Activated naive CD4-positive, alpha-beta T cell treated with anti-CD3 and anti-CD28 coated beads, Interleukin-2, amount 10 ng/mL, durations not matched to agents 7 days and 5 days (primary cell): ENCODE measurements around the gene SMIM45.
"Not testable (repeated sequence)": the region's sequence is repeated elsewhere in the genome, so short reads cannot be mapped to it uniquely, and the experiment has no call there.

Experiments
- CTCF ChIA-PET: fragments of 350-600 bp; sonication (Branson Sonifier 250); formaldehyde crosslinking; loops from one replicate; lab custom pipeline; 2021; ENCODE audit warnings: antibody characterized with exemption; lab: Charles Lee
- DNase-seq: peaks from one replicate; pipeline ENCODE4 v3.0.0-alpha.2; 2020
- H3K27ac Mint-ChIP-seq: one replicate; pipeline ENCODE4 v1.8.0; 2021; ENCODE audit warnings: mild to moderate bottlenecking, moderate library complexity, mixed read lengths
- H3K27me3 Mint-ChIP-seq: one replicate; pipeline ENCODE4 v1.8.0; 2021; ENCODE audit warnings: mild to moderate bottlenecking, mixed read lengths
- H3K36me3 Mint-ChIP-seq: one replicate; pipeline ENCODE4 v1.8.0; 2021; ENCODE audit warnings: mixed read lengths
- H3K4me1 Mint-ChIP-seq: one replicate; pipeline ENCODE4 v1.8.0; 2021; ENCODE audit warnings: mixed read lengths
- H3K4me3 Mint-ChIP-seq: one replicate; pipeline ENCODE4 v1.8.0; 2021; ENCODE audit warnings: mild to moderate bottlenecking, moderate library complexity, mixed read lengths
- H3K9me3 Mint-ChIP-seq: one replicate; pipeline ENCODE4 v1.8.0; 2021; ENCODE audit warnings: mixed read lengths

Gene SMIM45

GRCh38 chr22:41935015-41935351, 17.0 kb upstream of the SMIM45 start:
- no peaks in the 10 kb centered on the region for H3K27me3 Mint-ChIP-seq
- peaks cover 13% of the 10 kb centered on the region for H3K36me3 Mint-ChIP-seq
- H3K27ac Mint-ChIP-seq, result no peak overlapping the region
- CTCF ChIA-PET, result no interaction called here
- no peaks in the 10 kb centered on the region for H3K9me3 Mint-ChIP-seq
- H3K4me1 Mint-ChIP-seq, result peaks cover 15% of the 10 kb centered on the region
- no peak for DNase-seq
- H3K4me3 Mint-ChIP-seq, result no peak overlapping the region

GRCh38 chr22:41935509-41935908, 16.4 kb upstream of the SMIM45 start:
- Mint-ChIP-seq H3K27ac (no peak overlapping the region), H3K4me3 (no peak overlapping the region), H3K27me3 (no peaks in the 10 kb centered on the region), H3K36me3 (peaks cover 17% of the 10 kb centered on the region), H3K4me1 (peaks cover 21% of the 10 kb centered on the region), H3K9me3 (no peaks in the 10 kb centered on the region)
- no peak for DNase-seq
- CTCF ChIA-PET, result interaction anchor here (1.0 kb wide), 1 partner anchor 9 kb away, joined by 3 read pairs; the partner anchor contains the start of gene TNFRSF13C

- Mint-ChIP-seq H3K4me1 (peaks cover 34% of the 10 kb centered on the region), H3K27me3 (no peaks in the 10 kb centered on the region), H3K36me3 (peaks cover 29% of the 10 kb centered on the region), H3K9me3 (no peaks in the 10 kb centered on the region), H3K27ac (peak overlapping the region; percentile 24), H3K4me3 (no peak overlapping the region)
- CTCF ChIA-PET, result interaction anchor here (1.5 kb wide), 1 partner anchor 11 kb away, joined by 5 read pairs; the partner anchor contains the start of gene TNFRSF13C
- no peak for DNase-seq
Measured at GRCh38 chr22:41936894-41937169, 15.1 kb upstream of the SMIM45 start.

- CTCF ChIA-PET, result interaction anchor here (0.9 to 3.1 kb wide), 22 partner anchors 12 to 503 kb away, joined by 3 to 45 read pairs (median 4); partner anchors contain the start of genes CCDC134, MEI1, SMDT1 and SREBF2
- Mint-ChIP-seq H3K9me3 (no peaks in the 10 kb centered on the region), H3K4me3 (peak overlapping the region; percentile 69), H3K27me3 (no peaks in the 10 kb centered on the region), H3K4me1 (peaks cover 60% of the 10 kb centered on the region), H3K27ac (peak overlapping the region; percentile 100), H3K36me3 (peaks cover 51% of the 10 kb centered on the region)
- peak; percentile 98 for DNase-seq
Measured at GRCh38 chr22:41939981-41940831, 11.7 kb upstream of the SMIM45 start.

- H3K4me1 Mint-ChIP-seq, result peaks cover 67% of the 10 kb centered on the region
- peak overlapping the region; percentile 49 for H3K4me3 Mint-ChIP-seq
Measured at GRCh38 chr22:41940832-41941765, 10.9 kb upstream of the SMIM45 start.

GRCh38 chr22:41943661-41944209, 8.2 kb upstream of the SMIM45 start:
- peak overlapping the region; percentile 61 for H3K4me3 Mint-ChIP-seq
- no peaks in the 10 kb centered on the region for H3K9me3 Mint-ChIP-seq
- H3K36me3 Mint-ChIP-seq, result peaks cover 49% of the 10 kb centered on the region
- H3K27me3 Mint-ChIP-seq, result no peaks in the 10 kb centered on the region
- peak overlapping the region; percentile 73 for H3K27ac Mint-ChIP-seq
- no peak for DNase-seq
- CTCF ChIA-PET, result interaction anchor here (1.2 to 4.5 kb wide), 4 partner anchors 12 to 247 kb away, joined by 3 to 20 read pairs (median 5); partner anchors contain the start of gene MEI1
- H3K4me1 Mint-ChIP-seq, result peaks cover 81% of the 10 kb centered on the region

More at GRCh38 chr22:41940832-41941765, 10.9 kb upstream of the SMIM45 start:
- Mint-ChIP-seq H3K27ac (peak overlapping the region; percentile 100), H3K9me3 (no peaks in the 10 kb centered on the region), H3K36me3 (peaks cover 57% of the 10 kb centered on the region), H3K27me3 (no peaks in the 10 kb centered on the region)
- CTCF ChIA-PET, result interaction anchor here (0.6 to 3.1 kb wide), 29 partner anchors 12 to 503 kb away, joined by 3 to 45 read pairs (median 3); partner anchors contain the start of genes CCDC134, MEI1, SMDT1 and SNU13
- peak; percentile 93 for DNase-seq

GRCh38 chr22:41946629-41947423, 5.1 kb upstream of the SMIM45 start, which contains the start of gene CENPM:
Gene CENPM, minus strand, starts transcription at chr22:41947152. Its CDS starts 76 bp downstream, at chr22:41947076.
- DNase-seq, result peak; percentile 96
- CTCF ChIA-PET, result interaction anchor here (0.6 to 4.5 kb wide), 9 partner anchors 10 to 250 kb away, joined by 3 to 20 read pairs (median 3); partner anchors contain the start of gene TNFRSF13C
- peak within 1 kb of the TSS; percentile 85 for H3K4me3 Mint-ChIP-seq

GRCh38 chr22:41947424-41948080, 4.4 kb upstream of the SMIM45 start:
- Mint-ChIP-seq H3K27me3 (peaks cover 16% of the 10 kb centered on the region), H3K4me3 (peak overlapping the region; percentile 85), H3K36me3 (peaks cover 29% of the 10 kb centered on the region), H3K4me1 (peaks cover 52% of the 10 kb centered on the region), H3K27ac (peak overlapping the region; percentile 52), H3K9me3 (no peaks in the 10 kb centered on the region)
- DNase-seq, result no peak
- CTCF ChIA-PET, result interaction anchor here (1.0 to 4.5 kb wide), 2 partner anchors 21 to 250 kb away, joined by 3 to 20 read pairs; partner anchors contain the start of gene TNFRSF13C

More at GRCh38 chr22:41946629-41947423, 5.1 kb upstream of the SMIM45 start, which contains the start of gene CENPM:
- no peaks in the 10 kb centered on the region for H3K9me3 Mint-ChIP-seq
- H3K27ac Mint-ChIP-seq, result peak within 1 kb of the TSS; percentile 92
- H3K4me1 Mint-ChIP-seq, result peaks cover 54% of the 10 kb centered on the region
- peaks cover 11% of the 10 kb centered on the region for H3K27me3 Mint-ChIP-seq
- H3K36me3 Mint-ChIP-seq, result peaks cover 32% of the 10 kb centered on the region

- H3K27me3 Mint-ChIP-seq, result peaks cover 17% of the 10 kb centered on the region
- DNase-seq, result no peak
- H3K36me3 Mint-ChIP-seq, result peaks cover 24% of the 10 kb centered on the region
- peaks cover 46% of the 10 kb centered on the region for H3K4me1 Mint-ChIP-seq
- CTCF ChIA-PET, result no interaction called here
- no peak overlapping the region for H3K27ac Mint-ChIP-seq
- no peak overlapping the region for H3K4me3 Mint-ChIP-seq
- no peaks in the 10 kb centered on the region for H3K9me3 Mint-ChIP-seq
Measured at GRCh38 chr22:41948142-41948541, 3.8 kb upstream of the SMIM45 start.

GRCh38 chr22:41948928-41949296, 3.0 kb upstream of the SMIM45 start:
- H3K4me3 Mint-ChIP-seq, CTCF ChIA-PET, DNase-seq, H3K9me3 Mint-ChIP-seq, H3K27ac Mint-ChIP-seq: not testable (repeated sequence)
- H3K27me3 Mint-ChIP-seq, result peaks cover 20% of the 10 kb centered on the region
- peaks cover 38% of the 10 kb centered on the region for H3K4me1 Mint-ChIP-seq
- peaks cover 16% of the 10 kb centered on the region for H3K36me3 Mint-ChIP-seq

GRCh38 chr22:41949297-41949965, 2.5 kb upstream of the SMIM45 start:
- H3K4me1 Mint-ChIP-seq, result peaks cover 35% of the 10 kb centered on the region

GRCh38 chr22:41952713-41953112, 763 bp downstream of the SMIM45 start:
- Mint-ChIP-seq H3K9me3 (no peaks in the 10 kb centered on the region), H3K4me1 (peaks cover 16% of the 10 kb centered on the region), H3K36me3 (no peaks in the 10 kb centered on the region), H3K27me3 (peaks cover 24% of the 10 kb centered on the region), H3K27ac (no peak overlapping the region), H3K4me3 (no peak overlapping the region)
- no peak for DNase-seq
- CTCF ChIA-PET, result no interaction called here

More at GRCh38 chr22:41949297-41949965, 2.5 kb upstream of the SMIM45 start:
- Mint-ChIP-seq H3K36me3 (peaks cover 14% of the 10 kb centered on the region), H3K27me3 (peaks cover 20% of the 10 kb centered on the region), H3K4me3 (no peak overlapping the region), H3K9me3 (no peaks in the 10 kb centered on the region), H3K27ac (no peak overlapping the region)
- DNase-seq, result no peak
- CTCF ChIA-PET, result no interaction called here
